K562 (cell line): ENCODE data around the gene ADCY9. TPM values are rescaled to one million over a fixed set of nuclear protein-coding genes. Genes with fewer than 3 reads are reported as not detected.

ENCODE experiments used
- ATAC-seq: fragments of 200-7000 bp; cut with Tn5 transposase; 3 replicates; pipeline ENCODE4 v1.9.1; 2020; ENCODE audit warnings: moderate library complexity
- BruUV-seq: library from RNA; stranded (reverse); fragments of 400-500 nt; replicated peaks from 2 replicates; lab custom pipeline; 2021; lab: Mats Ljungman, UMichigan
- CTCF ChIA-PET: fragments of 300-600 bp; formaldehyde crosslinking; extraction: SDS; loops from one replicate; lab custom pipeline; 2021; ENCODE audit warnings: low intra/inter-chr PET ratio; lab: Yijun Ruan, JAX
- POLR2A ChIA-PET: fragments of 300-600, 350-650 bp; sonication (Branson Sonifier 250); formaldehyde crosslinking; extraction: SDS; loops from one replicate; lab custom pipeline; 2021; ENCODE audit warnings: antibody characterized with exemption, inconsistent platforms; lab: Yijun Ruan, JAX
- DNase-seq, 4 experiments: peaks; one replicate each; pipeline versions ENCODE4 v3.0.0 to v3.0.0-alpha.2; 2011 to 2018; ENCODE audit warnings: low spot score in 3 of 4, mixed read lengths in 3 of 4; ENCODE audit errors: extremely low read depth in 1 of 4
- FAIRE-seq: peaks from 2 replicates; lab custom pipeline; 2011; peaks lifted over from hg19 to GRCh38; lab: Jason Lieb, UNC
- H2AFZ ChIP-seq: 2 replicates; pipeline ENCODE4 v1.6.0; 2011; ENCODE audit warnings: low read depth, low read length, control low read depth, inconsistent platforms
- H3K27ac ChIP-seq: fragments of 200-600 bp; 3 replicates; pipeline ENCODE4 v1.8.0; 2011; ENCODE audit warnings: low read depth, mild to moderate bottlenecking, control low read depth, inconsistent platforms, low read length, moderate library complexity, mixed read lengths; ENCODE audit errors: extremely low read depth
- H3K27me3 ChIP-seq, 2 experiments: fragments of 300-600 bp in 1 of 2; 2 replicates in 1 of 2; 3 replicates in 1 of 2; pipeline versions ENCODE4 v1.6.0 to v1.8.0; 2011; ENCODE audit warnings: inconsistent platforms in 2 of 2, low read length in 2 of 2, mild to moderate bottlenecking in 1 of 2, mixed read lengths in 1 of 2, moderate library complexity in 1 of 2; ENCODE audit not compliant: control insufficient read depth in 2 of 2, insufficient read depth in 2 of 2
- H3K36me3 ChIP-seq: fragments of 300-600 bp; 3 replicates; pipeline ENCODE4 v1.8.0; 2011; ENCODE audit warnings: mild to moderate bottlenecking, low read length, inconsistent platforms; ENCODE audit not compliant: control insufficient read depth, insufficient read depth
- H3K4me1 ChIP-seq, 2 experiments: fragments of 200-600 bp in 1 of 2; replicated peaks in 1 of 2; 2 replicates in 1 of 2; 3 replicates in 1 of 2; pipeline versions ENCODE4 v1.5.1 to v1.8.0; 2011; ENCODE audit warnings: inconsistent platforms in 2 of 2, low read length in 2 of 2, mild to moderate bottlenecking in 1 of 2, mixed read lengths in 1 of 2, moderate library complexity in 1 of 2; ENCODE audit not compliant: control insufficient read depth in 2 of 2, insufficient read depth in 2 of 2
- H3K4me2 ChIP-seq: 2 replicates; pipeline ENCODE4 v1.6.1; 2011; ENCODE audit warnings: low read length, control low read depth, inconsistent platforms, mixed read lengths; ENCODE audit not compliant: insufficient read depth
- H3K4me3 ChIP-seq: fragments of 200-600 bp; sonication (generic), shearing (Covaris generic); 2 replicates; pipeline ENCODE4 v1.5.1; 2016; ENCODE audit warnings: control low read depth, inconsistent platforms
- H3K79me2 ChIP-seq: fragments of 200-600 bp; 3 replicates; pipeline ENCODE4 v1.8.0; 2011; ENCODE audit warnings: low read length, inconsistent platforms; ENCODE audit not compliant: control insufficient read depth, insufficient read depth
- H3K9ac ChIP-seq, 2 experiments: 2 replicates each; pipeline versions ENCODE4 v1.6.0 to v1.6.1; 2011; ENCODE audit warnings: low read depth in 2 of 2, low read length in 2 of 2, control low read depth in 1 of 2, inconsistent platforms in 1 of 2, mild to moderate bottlenecking in 1 of 2, mixed read lengths in 1 of 2; ENCODE audit not compliant: insufficient read depth in 1 of 2
- H3K9me1 ChIP-seq: one replicate; pipeline ENCODE4 v1.6.0; 2011; ENCODE audit warnings: inconsistent platforms, mild to moderate bottlenecking, low read length, moderate library complexity; ENCODE audit not compliant: control insufficient read depth, insufficient read depth
- H3K9me3 ChIP-seq: replicated peaks from 2 replicates; pipeline ENCODE4 v1.5.1; 2011; ENCODE audit warnings: low read depth, low read length, inconsistent platforms; ENCODE audit not compliant: control insufficient read depth, insufficient read depth
- H4K20me1 ChIP-seq: replicated peaks from 2 replicates; pipeline ENCODE4 v1.6.1; 2011; ENCODE audit warnings: low read length, inconsistent platforms, mixed read lengths; ENCODE audit not compliant: control insufficient read depth, insufficient read depth
- MCM3 ChIP-seq: fragments of 450-650 bp; IDR thresholded peaks from 2 replicates; pipeline ENCODE4 v1.6.1; 2016
- NR3C1 ChIP-seq: sonication (generic); formaldehyde crosslinking; IDR thresholded peaks from 2 replicates; pipeline ENCODE4 v1.8.1; 2022; ENCODE audit warnings: missing genetic modification reagents
- PHB2 ChIP-seq: fragments of 450-650 bp; IDR thresholded peaks from 2 replicates; pipeline ENCODE4 v1.6.1; 2017; ENCODE audit warnings: low read depth
- PTRF ChIP-seq: fragments of 450-650 bp; IDR thresholded peaks from 2 replicates; pipeline ENCODE4 v1.6.1; 2016; ENCODE audit warnings: mild to moderate bottlenecking, missing genetic modification characterization, missing compliant biosample characterization
- RBM25 ChIP-seq: fragments of 200-400 bp; formaldehyde crosslinking; IDR thresholded peaks from 2 replicates; pipeline ENCODE4 v1.6.1; 2018; ENCODE audit warnings: low read length, low read depth, moderate library complexity; ENCODE audit not compliant: severe bottlenecking
- RNF2 ChIP-seq: sonication (generic); IDR thresholded peaks from 2 replicates; pipeline ENCODE4 v1.6.1; 2016
- XRCC5 ChIP-seq: fragments of 200-400 bp; formaldehyde crosslinking; IDR thresholded peaks from 2 replicates; pipeline ENCODE4 v1.6.1; 2017; ENCODE audit warnings: low read depth, mild to moderate bottlenecking, low read length
- ZKSCAN3 ChIP-seq: fragments of 250-450 bp; sonication (Bioruptor Pico); IDR thresholded peaks from 2 replicates; pipeline ENCODE4 v1.4.0; 2020
- WGBS: fragments of 100-300 bp; shearing (Covaris generic); methylation state at CpG from one replicate; pipeline ENCODE4 v1.1.6; 2016; ENCODE audit warnings: low coverage, mixed read lengths; ENCODE audit not compliant: insufficient coverage; ENCODE audit errors: missing lambda C conversion rate; 5-methylcytosine and 5-hydroxymethylcytosine counted together
- in situ Hi-C: fragments of 300-500 bp; cut with MboI; formaldehyde crosslinking; loops from 4 replicates; pipeline ENCODE4 v1.15.0; 2018; ENCODE audit warnings: inconsistent platforms, mixed read lengths
- intact Hi-C: fragments of 100-400 bp; cut with micrococcal nuclease; formaldehyde crosslinking; loops from 2 replicates; pipeline ENCODE4 v1.14.2; 2022
- polyA plus RNA-seq, 8 experiments: library from polyadenylated mRNA; depleted of rRNA in 4 of 8; stranded (reverse) in 5 of 8; unstranded in 3 of 8; fragments of >200 nt; fragmentation: Nextera tagmentation in 2 of 8; fragmentation: Illumina TruSeq in 1 of 8; extraction: Ambion mirVana in 2 of 8; extraction: Trizol in 1 of 8; gene quantifications; 2 replicates each; pipeline versions ENCODE4 v1.2.1 to v1.2.3, GENCODE V29; 2011 to 2014; ENCODE audit warnings: inconsistent platforms in 1 of 8, missing spikeins in 1 of 8
- total RNA-seq, 7 experiments: library from RNA; depleted of rRNA in 6 of 7; stranded (reverse); fragments of >200 nt in 6 of 7; fragmentation: Illumina TruSeq in 2 of 7; extraction: Trizol in 2 of 7; gene quantifications; 2 replicates each; pipeline versions ENCODE4 v1.2.1 to v1.2.3, GENCODE V29; 2011 to 2021; ENCODE audit warnings: low replicate concordance in 1 of 7
- TF ChIP-seq, protein P1 (sequence below): fragments of 450-650 bp; IDR thresholded peaks from 2 replicates; pipeline ENCODE4 v1.6.1; 2016; ENCODE audit warnings: antibody characterized with exemption
- TF ChIP-seq, protein P2 (sequence below): fragments of 200-800 bp; sonication (Bioruptor generic); IDR thresholded peaks from 2 replicates; pipeline ENCODE4 v1.6.1; 2017; ENCODE audit warnings: missing genetic modification characterization, missing compliant biosample characterization

The ADCY9 gene
- total and polyA plus RNA-seq, 9 of the 15 experiments (the other 6 are each of a cell fraction or from before 2014, with no cell fraction given) = 0.03 to 0.29 (median 0.17) TPM

DNA sequence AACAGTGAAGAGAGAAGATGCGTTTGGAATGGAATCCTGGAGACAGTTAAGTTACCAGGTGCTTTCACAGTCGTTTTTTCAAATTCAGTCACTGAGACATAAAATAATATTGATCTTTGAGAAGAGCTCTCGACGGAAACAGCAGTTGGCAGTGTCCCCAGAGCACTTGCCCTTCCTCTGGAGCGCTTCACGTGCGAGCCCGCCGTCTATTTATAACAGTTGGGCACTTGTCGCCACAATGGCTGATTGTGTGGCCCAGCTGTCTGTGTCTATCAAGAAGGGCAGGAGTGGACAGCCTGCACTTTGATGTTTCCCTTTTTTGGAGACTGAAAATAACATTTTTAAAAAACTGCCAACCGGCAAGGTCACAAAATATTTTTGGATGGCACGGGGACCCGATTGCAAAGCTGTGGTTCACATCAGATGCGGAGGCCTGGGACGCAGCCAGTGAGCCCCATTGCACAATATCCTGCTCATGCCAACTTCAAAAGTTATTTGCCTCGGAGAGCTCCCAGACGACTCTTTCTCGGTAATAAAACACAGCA, 62.9 kb downstream of the ADCY9 start:
- POLR2A ChIA-PET = no interaction called here
- CTCF ChIA-PET = no interaction called here

More for the DNA sequence above, 62.9 kb downstream of the ADCY9 start:
- Histone ChIP-seq H2AFZ (no peak overlapping the region), H3K4me2 (no peak overlapping the region), H3K4me3 (no peak overlapping the region), H3K79me2 (no peaks in the 10 kb centered on the region), H4K20me1 (no peaks in the 10 kb centered on the region), H3K27me3 (peaks cover 36 to 75% of the 10 kb centered on the region in 2 experiments; a peak in 4 of 5 replicates), H3K36me3 (no peaks in the 10 kb centered on the region), H3K27ac (no peak overlapping the region), H3K9me3 (no peaks in the 10 kb centered on the region), H3K9ac (no peak overlapping the region), H3K9me1 (no peaks in the 10 kb centered on the region), H3K4me1 (no peaks in the 10 kb centered on the region)
- WGBS = 2% methylated on average over 18 of the region's 18 CpGs
- no TSS peak for BruUV-seq
- in situ Hi-C loops = no loop called here
- ATAC-seq (no peak), DNase-seq (no peak), FAIRE-seq (no peak)
- intact Hi-C loops = no loop called here
- TF ChIP-seq XRCC5 = no peak
- no peak for TF ChIP-seq RBM25
- TF ChIP-seq PHB2 = no peak
- TF ChIP-seq ZKSCAN3 = no peak
- TF ChIP-seq RNF2 = no peak
- TF ChIP-seq, protein P1, sequence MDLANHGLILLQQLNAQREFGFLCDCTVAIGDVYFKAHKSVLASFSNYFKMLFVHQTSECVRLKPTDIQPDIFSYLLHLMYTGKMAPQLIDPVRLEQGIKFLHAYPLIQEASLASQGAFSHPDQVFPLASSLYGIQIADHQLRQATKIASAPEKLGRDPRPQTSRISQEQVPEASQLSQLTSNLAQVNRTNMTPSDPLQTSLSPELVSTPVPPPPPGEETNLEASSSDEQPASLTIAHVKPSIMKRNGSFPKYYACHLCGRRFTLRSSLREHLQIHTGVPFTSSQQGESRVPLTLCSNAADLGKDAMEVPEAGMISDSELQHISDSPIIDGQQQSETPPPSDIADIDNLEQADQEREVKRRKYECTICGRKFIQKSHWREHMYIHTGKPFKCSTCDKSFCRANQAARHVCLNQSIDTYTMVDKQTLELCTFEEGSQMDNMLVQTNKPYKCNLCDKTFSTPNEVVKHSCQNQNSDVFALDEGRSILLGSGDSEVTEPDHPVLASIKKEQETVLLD = no peak
- TF ChIP-seq MCM3 = no peak
- TF ChIP-seq, protein P2, sequence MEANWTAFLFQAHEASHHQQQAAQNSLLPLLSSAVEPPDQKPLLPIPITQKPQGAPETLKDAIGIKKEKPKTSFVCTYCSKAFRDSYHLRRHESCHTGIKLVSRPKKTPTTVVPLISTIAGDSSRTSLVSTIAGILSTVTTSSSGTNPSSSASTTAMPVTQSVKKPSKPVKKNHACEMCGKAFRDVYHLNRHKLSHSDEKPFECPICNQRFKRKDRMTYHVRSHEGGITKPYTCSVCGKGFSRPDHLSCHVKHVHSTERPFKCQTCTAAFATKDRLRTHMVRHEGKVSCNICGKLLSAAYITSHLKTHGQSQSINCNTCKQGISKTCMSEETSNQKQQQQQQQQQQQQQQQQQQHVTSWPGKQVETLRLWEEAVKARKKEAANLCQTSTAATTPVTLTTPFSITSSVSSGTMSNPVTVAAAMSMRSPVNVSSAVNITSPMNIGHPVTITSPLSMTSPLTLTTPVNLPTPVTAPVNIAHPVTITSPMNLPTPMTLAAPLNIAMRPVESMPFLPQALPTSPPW (CRISPR knock-in tag) = no peak
- TF ChIP-seq PTRF (tag) = no peak
- no peak for TF ChIP-seq NR3C1 (CRISPR knock-in tag)
